ENCODE results near the gene IKBKG. TPM values are rescaled to one million over a fixed set of nuclear protein-coding genes. Genes with fewer than 3 reads are reported as not detected.

The IKBKG gene
- total RNA-seq, 2 experiments from 2014 or later, result 14.3 to 34.4 TPM

DNA sequence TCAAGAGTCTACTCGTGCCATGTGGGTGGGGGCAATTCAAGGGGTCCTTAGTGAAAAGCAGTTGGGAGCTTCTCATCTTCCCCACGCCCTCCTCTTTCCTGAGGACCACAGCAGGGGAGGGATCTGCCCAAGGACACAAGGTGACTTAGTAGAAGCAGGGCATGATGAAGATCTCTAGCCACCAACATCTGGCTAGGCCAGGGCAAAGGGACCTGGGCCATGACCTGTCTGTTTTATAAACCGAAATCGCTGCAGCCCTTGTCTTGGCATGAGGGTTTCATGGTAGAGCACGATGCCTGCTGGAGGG, 5.9 kb upstream of the IKBKG start:
- Histone ChIP-seq H4K20me1 (ENCODE audit: insufficient read depth, low read length) (no peaks in the 10 kb centered on the region), H3K27ac (ENCODE audit: low read depth, low read length, poor library complexity, severe bottlenecking) (no peak overlapping the region), H3K9me2 (ENCODE audit: insufficient read depth, low read length) (no peaks in the 10 kb centered on the region), H3K4me2 (ENCODE audit: low read length) (no peak overlapping the region), H3K9me3 (ENCODE audit: low read length) (no peaks in the 10 kb centered on the region), H3K4me3 (ENCODE audit: low read depth, low read length, poor library complexity, severe bottlenecking) (no peak overlapping the region), H3K4me1 (ENCODE audit: insufficient read depth, low read length, poor library complexity, severe bottlenecking) (peaks cover 9% of the 10 kb centered on the region), H2AFZ (ENCODE audit: low read length) (no peak overlapping the region), H3K79me2 (ENCODE audit: insufficient read depth, low read depth, low read length) (peaks cover 7% of the 10 kb centered on the region; the same call in 1 of the 2 replicates), H3K36me3 (ENCODE audit: insufficient read depth, low read length) (peaks cover 21% of the 10 kb centered on the region)
- intact Hi-C loops (cut with micrococcal nuclease; ENCODE audit: unreplicated experiment), result no loop called here
- TF ChIP-seq, protein P1, sequence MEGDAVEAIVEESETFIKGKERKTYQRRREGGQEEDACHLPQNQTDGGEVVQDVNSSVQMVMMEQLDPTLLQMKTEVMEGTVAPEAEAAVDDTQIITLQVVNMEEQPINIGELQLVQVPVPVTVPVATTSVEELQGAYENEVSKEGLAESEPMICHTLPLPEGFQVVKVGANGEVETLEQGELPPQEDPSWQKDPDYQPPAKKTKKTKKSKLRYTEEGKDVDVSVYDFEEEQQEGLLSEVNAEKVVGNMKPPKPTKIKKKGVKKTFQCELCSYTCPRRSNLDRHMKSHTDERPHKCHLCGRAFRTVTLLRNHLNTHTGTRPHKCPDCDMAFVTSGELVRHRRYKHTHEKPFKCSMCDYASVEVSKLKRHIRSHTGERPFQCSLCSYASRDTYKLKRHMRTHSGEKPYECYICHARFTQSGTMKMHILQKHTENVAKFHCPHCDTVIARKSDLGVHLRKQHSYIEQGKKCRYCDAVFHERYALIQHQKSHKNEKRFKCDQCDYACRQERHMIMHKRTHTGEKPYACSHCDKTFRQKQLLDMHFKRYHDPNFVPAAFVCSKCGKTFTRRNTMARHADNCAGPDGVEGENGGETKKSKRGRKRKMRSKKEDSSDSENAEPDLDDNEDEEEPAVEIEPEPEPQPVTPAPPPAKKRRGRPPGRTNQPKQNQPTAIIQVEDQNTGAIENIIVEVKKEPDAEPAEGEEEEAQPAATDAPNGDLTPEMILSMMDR (conservative IDR thresholded peaks at IDR 0.05; ENCODE audit: low read length), result no peak
- TF ChIP-seq EZH2phosphoT487 (IDR thresholded peaks at IDR 0.05; ENCODE audit: borderline replicate concordance, low read depth, low read length), result no peak
- CTCF ChIA-PET (ENCODE audit: unreplicated experiment), result no interaction called here
- DNase-seq (ENCODE audit: low spot score), result no peak
- POLR2A ChIA-PET, result no interaction called here
- no TSS peak for BruUV-seq (replicated peaks)

GRCh38 chrX:154541896-154542722, 5.3 kb upstream of the IKBKG start:
- POLR2A ChIA-PET, result no interaction called here
- CTCF ChIA-PET (ENCODE audit: unreplicated experiment), result no interaction called here
- Histone ChIP-seq H3K4me2 (ENCODE audit: low read length) (no peak overlapping the region), H4K20me1 (ENCODE audit: insufficient read depth, low read length) (no peaks in the 10 kb centered on the region), H3K27ac (ENCODE audit: low read depth, low read length, poor library complexity, severe bottlenecking) (no peak overlapping the region), H3K79me2 (ENCODE audit: insufficient read depth, low read depth, low read length) (peaks cover 7% of the 10 kb centered on the region; the same call in 1 of the 2 replicates), H2AFZ (ENCODE audit: low read length) (no peak overlapping the region), H3K4me3 (ENCODE audit: low read depth, low read length, poor library complexity, severe bottlenecking) (no peak overlapping the region), H3K9me2 (ENCODE audit: insufficient read depth, low read length) (no peaks in the 10 kb centered on the region), H3K4me1 (ENCODE audit: insufficient read depth, low read length, poor library complexity, severe bottlenecking) (peaks cover 9% of the 10 kb centered on the region), H3K9me3 (ENCODE audit: low read length) (no peaks in the 10 kb centered on the region), H3K36me3 (ENCODE audit: insufficient read depth, low read length) (peaks cover 21% of the 10 kb centered on the region)
- TF ChIP-seq EZH2phosphoT487 (IDR thresholded peaks at IDR 0.05; ENCODE audit: borderline replicate concordance, low read depth, low read length), result no peak
- TF ChIP-seq, protein P1 (conservative IDR thresholded peaks at IDR 0.05; ENCODE audit: low read length), result no peak
- intact Hi-C loops (cut with micrococcal nuclease; ENCODE audit: unreplicated experiment), result no loop called here
- BruUV-seq (replicated peaks), result no TSS peak
- DNase-seq (ENCODE audit: low spot score), result no peak

GRCh38 chrX:154542723-154543424, 4.5 kb upstream of the IKBKG start:
- POLR2A ChIA-PET, result no interaction called here
- no peaks in the 10 kb centered on the region for H3K9me2 ChIP-seq (ENCODE audit: insufficient read depth, low read length)
- intact Hi-C loops (cut with micrococcal nuclease; ENCODE audit: unreplicated experiment), result no loop called here
- no peak for TF ChIP-seq EZH2phosphoT487 (IDR thresholded peaks at IDR 0.05; ENCODE audit: borderline replicate concordance, low read depth, low read length)
- TF ChIP-seq, protein P1 (conservative IDR thresholded peaks at IDR 0.05; ENCODE audit: low read length), result no peak
- CTCF ChIA-PET (ENCODE audit: unreplicated experiment), result interaction anchor here (0.6 kb wide), 1 partner anchor 614 kb away, joined by 3 read pairs; no protein-coding TSS in a partner anchor
- DNase-seq (ENCODE audit: low spot score), result no peak
- no peaks in the 10 kb centered on the region for H4K20me1 ChIP-seq (ENCODE audit: insufficient read depth, low read length)
- peaks cover 11% of the 10 kb centered on the region; the same call in 1 of the 2 replicates for H3K79me2 ChIP-seq (ENCODE audit: insufficient read depth, low read depth, low read length)
- no peak overlapping the region for H2AFZ ChIP-seq (ENCODE audit: low read length)
- BruUV-seq (replicated peaks), result no TSS peak
- H3K9me3 ChIP-seq (ENCODE audit: low read length), result no peaks in the 10 kb centered on the region
- H3K36me3 ChIP-seq (ENCODE audit: insufficient read depth, low read length), result peaks cover 21% of the 10 kb centered on the region
- no peak overlapping the region for H3K27ac ChIP-seq (ENCODE audit: low read depth, low read length, poor library complexity, severe bottlenecking)
- H3K4me1 ChIP-seq (ENCODE audit: insufficient read depth, low read length, poor library complexity, severe bottlenecking), result peaks cover 9% of the 10 kb centered on the region
- no peak overlapping the region for H3K4me2 ChIP-seq (ENCODE audit: low read length)
- no peak overlapping the region for H3K4me3 ChIP-seq (ENCODE audit: low read depth, low read length, poor library complexity, severe bottlenecking)

Measured in OCI-LY7 (cell line).